Measurements from ENCODE around the gene ERBIN. TPM values are rescaled to one million over a fixed set of nuclear protein-coding genes. Genes with fewer than 3 reads are reported as not detected.

The ERBIN gene
- total and polyA plus RNA-seq, 2 of the 4 experiments (the other 2 are of a cell fraction): 25.8 to 70.1 TPM

- H3K79me1 ChIP-seq (ENCODE audit: low read depth in 1 of 2, low read length in 2 of 2): no peaks in the 10 kb centered on the region
- H2AK9ac ChIP-seq (replicated peaks; ENCODE audit: low read depth, low read length, poor library complexity): no peak overlapping the region
- no peak overlapping the region for H3K18ac ChIP-seq (ENCODE audit: low read depth, low read length)
- H3K4ac ChIP-seq (ENCODE audit: low read depth, low read length): no peak overlapping the region
- no peak overlapping the region for H2BK120ac ChIP-seq (ENCODE audit: low read depth, low read length)
- TF ChIP-seq BHLHE40 (IDR thresholded peaks at IDR 0.05; ENCODE audit: low read depth, low read length) (no peak), POLR2A (IDR thresholded peaks at IDR 0.05; ENCODE audit: low read depth, low read length) (no peak), FOS (IDR thresholded peaks at IDR 0.05; ENCODE audit: low read depth, low read length) (no peak), RFX5 (IDR thresholded peaks at IDR 0.05; ENCODE audit: low read depth, low read length) (no peak), SMC3 (IDR thresholded peaks at IDR 0.05; ENCODE audit: low read depth, low read length) (no peak), MXI1 (IDR thresholded peaks at IDR 0.05; ENCODE audit: borderline replicate concordance, low read depth, low read length) (no peak), MAZ (IDR thresholded peaks at IDR 0.05; ENCODE audit: borderline replicate concordance, low read depth, low read length) (no peak), CEBPB (IDR thresholded peaks at IDR 0.05; ENCODE audit: low read depth, low read length) (no peak), CHD1 (IDR thresholded peaks at IDR 0.05; ENCODE audit: low read depth, low read length) (no peak), ELK1 (IDR thresholded peaks at IDR 0.05; ENCODE audit: borderline replicate concordance, low read depth, low read length) (no peak), RCOR1 (IDR thresholded peaks at IDR 0.05; ENCODE audit: insufficient replicate concordance, low read length) (no peak), NFE2L2 (IDR thresholded peaks at IDR 0.05; ENCODE audit: low read depth, low read length) (no peak), MAFK (IDR thresholded peaks at IDR 0.05; ENCODE audit: low read depth, low read length) (no peak), CTCF (conservative IDR thresholded peaks at IDR 0.05; ENCODE audit: low read depth, low read length) (no peak)
- H3K56ac ChIP-seq (ENCODE audit: extremely low read depth, insufficient read depth, low read length): no peak overlapping the region
- no peak overlapping the region for H2AK5ac ChIP-seq (ENCODE audit: low read depth, low read length)
- H2AFZ ChIP-seq (replicated peaks; ENCODE audit: low read length, poor library complexity): no peak overlapping the region
- H3K4me2 ChIP-seq (ENCODE audit: low read depth, low read length): no peak overlapping the region
- H2BK15ac ChIP-seq (ENCODE audit: low read depth, low read length): no peak overlapping the region
- CTCF ChIA-PET: interaction anchor here (0.8 kb wide), 1 partner anchor 20 kb away, joined by 3 read pairs; no protein-coding TSS in a partner anchor
- no peak overlapping the region for H3K9ac ChIP-seq (ENCODE audit: low read depth, low read length)
- WGBS, 2 experiments (ENCODE audit: extremely low coverage in 2 of 2, insufficient read length in 1 of 2): 100% methylated on average over 1 of the region's 3 CpGs; no CpG with 5 or more reads in 1 of the 2 experiments
- no peak overlapping the region for H3K27ac ChIP-seq (ENCODE audit: insufficient read depth, low read length)
- dilution Hi-C loops (cut with HindIII; ENCODE audit: low sequenced_read_pairs, unreplicated experiment) (no loop called here), intact Hi-C loops (cut with micrococcal nuclease) (no loop called here), in situ Hi-C loops (cut with MboI; ENCODE audit: low sequenced_read_pairs) (no loop called here)
- no peaks in the 10 kb centered on the region for H3K9me3 ChIP-seq (ENCODE audit: control insufficient read depth, insufficient read depth, low read length)
- H4K8ac ChIP-seq (ENCODE audit: low read depth in 2 of 2, low read length in 2 of 2): no peak overlapping the region
- no peaks in the 10 kb centered on the region for H3K36me3 ChIP-seq (ENCODE audit: control insufficient read depth, insufficient read depth, low read length)
- no peaks in the 10 kb centered on the region for H3K9me1 ChIP-seq (ENCODE audit: insufficient read depth, low read length)
- no peak overlapping the region for H3K14ac ChIP-seq (replicated peaks; ENCODE audit: low read depth, low read length)
- H3K4me1 ChIP-seq (ENCODE audit: control insufficient read depth, insufficient read depth, low read length): peaks cover 2% of the 10 kb centered on the region; the same call in 1 of the 2 replicates
- BruUV-seq (replicated peaks): no TSS peak
- no peak overlapping the region for H3K23ac ChIP-seq (ENCODE audit: low read depth, low read length)
- POLR2A ChIA-PET (ENCODE audit: unreplicated experiment): interaction anchor here (0.6 kb wide), 1 partner anchor 187 kb away, joined by 3 read pairs; no protein-coding TSS in a partner anchor
- no peaks in the 10 kb centered on the region for H3K27me3 ChIP-seq (ENCODE audit: control insufficient read depth, insufficient read depth, low read length)
- H3K4me3 ChIP-seq (ENCODE audit: insufficient read depth, low read depth, low read length): no peak overlapping the region
- no peak overlapping the region for H2BK20ac ChIP-seq (ENCODE audit: low read depth, low read length)
- no peak overlapping the region for H4K5ac ChIP-seq (ENCODE audit: low read depth, low read length)
- H2BK5ac ChIP-seq (ENCODE audit: low read depth, low read length, poor library complexity, severe bottlenecking): no peak overlapping the region
- ATAC-seq (ENCODE audit: low read depth) (no peak), DNase-seq (no peak)
- H4K20me1 ChIP-seq (ENCODE audit: insufficient read depth, low read length): no peaks in the 10 kb centered on the region
- no peak overlapping the region for H4K91ac ChIP-seq (ENCODE audit: insufficient read depth, low read depth, low read length)
Observed at GRCh38 chr5:65914641-65915196, 11.7 kb upstream of the ERBIN start.
